K562 (cell line): ENCODE data around the gene ZNF625. TPM values are rescaled to one million over a fixed set of nuclear protein-coding genes. Genes with fewer than 3 reads are reported as not detected.

Experiments used
- CAMTA2 ChIP-seq: fragments of 250-450 bp; sonication (Bioruptor Pico); conservative IDR thresholded peaks from 2 replicates; pipeline ENCODE4 v1.5.1; 2022
- CC2D1A ChIP-seq: fragments of 450-650 bp; IDR thresholded peaks from 2 replicates; pipeline ENCODE4 v1.6.1; 2017; ENCODE audit warnings: mild to moderate bottlenecking
- CREM ChIP-seq: IDR thresholded peaks from 2 replicates; pipeline ENCODE4 v1.6.1; 2014; ENCODE audit warnings: antibody characterized with exemption, low read depth
- EHMT2 ChIP-seq: fragments of 450-650 bp; IDR thresholded peaks from 2 replicates; pipeline ENCODE4 v1.6.1; 2018; ENCODE audit warnings: antibody characterized with exemption
- FOXP1 ChIP-seq: sonication (generic); formaldehyde crosslinking; IDR thresholded peaks from 2 replicates; pipeline ENCODE4 v1.8.0; 2022; ENCODE audit warnings: mild to moderate bottlenecking, missing genetic modification reagents
- L3MBTL2 ChIP-seq: fragments of 450-650 bp; IDR thresholded peaks from 2 replicates; pipeline ENCODE4 v1.6.1; 2016; ENCODE audit warnings: mild to moderate bottlenecking, moderate library complexity
- RB1 ChIP-seq: fragments of 450-650 bp; IDR thresholded peaks from 2 replicates; pipeline ENCODE4 v1.6.1; 2017; ENCODE audit warnings: low read depth, mild to moderate bottlenecking
- SMAD4 ChIP-seq: fragments of 250-450 bp; sonication (Bioruptor Pico); conservative IDR thresholded peaks from 2 replicates; pipeline ENCODE4 v1.8.0; 2021; ENCODE audit warnings: inconsistent platforms, mild to moderate bottlenecking, moderate library complexity
- SRF ChIP-seq, 2 experiments: fragments of 250-450, 450-650 bp in 1 of 2; sonication (Bioruptor Pico) in 1 of 2; sonication (generic) in 1 of 2; formaldehyde crosslinking; IDR thresholded peaks; 2 replicates each; pipeline versions ENCODE4 v1.5.0 to v1.5.1; 2020 to 2022; ENCODE audit warnings: mild to moderate bottlenecking in 1 of 2, missing genetic modification reagents in 1 of 2
- STAT5B ChIP-seq: fragments of 250-450 bp; sonication (Bioruptor Pico); IDR thresholded peaks from 2 replicates; pipeline ENCODE4 v1.8.0; 2021; ENCODE audit warnings: mild to moderate bottlenecking, inconsistent platforms
- XRCC5 ChIP-seq: fragments of 200-400 bp; formaldehyde crosslinking; IDR thresholded peaks from 2 replicates; pipeline ENCODE4 v1.6.1; 2017; ENCODE audit warnings: low read depth, mild to moderate bottlenecking, low read length
- polyA plus RNA-seq, 8 experiments: library from polyadenylated mRNA; depleted of rRNA in 4 of 8; stranded (reverse) in 5 of 8; unstranded in 3 of 8; fragments of >200 nt; fragmentation: Nextera tagmentation in 2 of 8; fragmentation: Illumina TruSeq in 1 of 8; extraction: Ambion mirVana in 2 of 8; extraction: Trizol in 1 of 8; gene quantifications; 2 replicates each; pipeline versions ENCODE4 v1.2.1 to v1.2.3, GENCODE V29; 2011 to 2014; ENCODE audit warnings: inconsistent platforms in 1 of 8, missing spikeins in 1 of 8
- total RNA-seq, 7 experiments: library from RNA; depleted of rRNA in 6 of 7; stranded (reverse); fragments of >200 nt in 6 of 7; fragmentation: Illumina TruSeq in 2 of 7; extraction: Trizol in 2 of 7; gene quantifications; 2 replicates each; pipeline versions ENCODE4 v1.2.1 to v1.2.3, GENCODE V29; 2011 to 2021; ENCODE audit warnings: low replicate concordance in 1 of 7
- TF ChIP-seq, protein P1 (sequence below): sonication (generic); formaldehyde crosslinking; IDR thresholded peaks from 2 replicates; pipeline ENCODE4 v1.8.0; 2022; ENCODE audit warnings: missing genetic modification reagents, mild to moderate bottlenecking, moderate library complexity, borderline replicate concordance
- TF ChIP-seq, protein P2 (sequence below): IDR thresholded peaks from 2 replicates; pipeline ENCODE4 v1.6.1; 2011; ENCODE audit warnings: borderline replicate concordance, low read depth, mild to moderate bottlenecking, moderate library complexity, low read length; ENCODE audit not compliant: insufficient read depth, poor library complexity, severe bottlenecking

The ZNF625 gene
- total and polyA plus RNA-seq, 9 of the 15 experiments (the other 6 are each of a cell fraction or from before 2014, with no cell fraction given): 0.07 to 0.09 TPM; not detected in 7

DNA sequence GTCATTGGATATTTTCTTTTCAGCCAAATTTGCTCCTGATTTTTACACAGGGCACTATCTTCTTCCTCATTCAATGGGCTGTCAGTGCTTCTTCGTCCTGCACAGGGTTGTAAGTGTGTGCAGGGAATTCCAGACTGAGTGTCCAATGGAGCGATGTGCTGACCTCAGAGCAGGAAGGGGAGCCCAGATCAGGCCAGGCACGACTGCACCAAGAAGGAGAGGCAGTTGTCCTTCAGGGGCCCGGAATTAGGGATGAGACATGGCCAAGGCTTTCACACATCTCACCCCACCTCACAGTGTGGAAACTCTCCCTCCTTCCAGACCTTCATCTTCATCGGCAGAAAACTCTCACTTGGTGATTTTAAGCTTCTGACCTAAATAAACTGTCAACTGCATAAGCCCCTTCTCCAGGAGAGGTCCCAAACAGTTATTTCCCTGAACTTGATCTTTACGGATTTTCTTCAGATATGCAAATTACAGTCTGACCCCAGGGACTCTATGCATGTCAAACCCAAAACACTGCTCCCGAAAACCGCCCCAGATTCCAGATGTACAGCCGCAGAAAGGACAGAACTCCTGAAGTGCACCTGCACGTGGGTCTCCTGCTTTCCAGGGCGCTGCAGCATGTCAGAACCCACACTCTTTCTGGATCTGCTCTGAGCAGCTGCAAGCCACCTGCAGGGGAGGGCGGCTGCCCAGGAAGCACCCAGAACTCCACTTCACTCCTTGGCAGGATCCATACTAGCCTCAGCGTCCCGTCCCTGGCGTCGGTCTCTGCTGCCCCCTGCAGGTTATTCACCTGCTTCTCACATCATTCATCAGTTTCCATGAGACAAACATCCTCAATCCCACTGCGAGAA, 15.8 kb downstream of the ZNF625 start (continued):
- TF ChIP-seq RB1: peak; percentile 40; the same call in 1 of the 2 replicates
- TF ChIP-seq SMAD4 (CRISPR knock-in tag): no peak
- peak; percentile 65 for TF ChIP-seq CC2D1A
- TF ChIP-seq SRF (CRISPR knock-in tag; IDR thresholded peaks at IDR 0.05): 0 out of 4 replicates have a peak, but pooled peaks of 1 of the 2 experiments have one; percentile 10
- 0 out of 2 replicates have a peak, but pooled peaks have one; percentile 37 for TF ChIP-seq XRCC5
- no peak for TF ChIP-seq CAMTA2 (CRISPR knock-in tag)
- TF ChIP-seq CREM: peak; percentile 49; the same call in 1 of the 2 replicates
- no peak for TF ChIP-seq STAT5B (CRISPR knock-in tag)
- TF ChIP-seq, protein P1, sequence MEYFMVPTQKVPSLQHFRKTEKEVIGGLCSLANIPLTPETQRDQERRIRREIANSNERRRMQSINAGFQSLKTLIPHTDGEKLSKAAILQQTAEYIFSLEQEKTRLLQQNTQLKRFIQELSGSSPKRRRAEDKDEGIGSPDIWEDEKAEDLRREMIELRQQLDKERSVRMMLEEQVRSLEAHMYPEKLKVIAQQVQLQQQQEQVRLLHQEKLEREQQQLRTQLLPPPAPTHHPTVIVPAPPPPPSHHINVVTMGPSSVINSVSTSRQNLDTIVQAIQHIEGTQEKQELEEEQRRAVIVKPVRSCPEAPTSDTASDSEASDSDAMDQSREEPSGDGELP: peak; percentile 47; the same call in 1 of the 2 replicates
- TF ChIP-seq, protein P2, sequence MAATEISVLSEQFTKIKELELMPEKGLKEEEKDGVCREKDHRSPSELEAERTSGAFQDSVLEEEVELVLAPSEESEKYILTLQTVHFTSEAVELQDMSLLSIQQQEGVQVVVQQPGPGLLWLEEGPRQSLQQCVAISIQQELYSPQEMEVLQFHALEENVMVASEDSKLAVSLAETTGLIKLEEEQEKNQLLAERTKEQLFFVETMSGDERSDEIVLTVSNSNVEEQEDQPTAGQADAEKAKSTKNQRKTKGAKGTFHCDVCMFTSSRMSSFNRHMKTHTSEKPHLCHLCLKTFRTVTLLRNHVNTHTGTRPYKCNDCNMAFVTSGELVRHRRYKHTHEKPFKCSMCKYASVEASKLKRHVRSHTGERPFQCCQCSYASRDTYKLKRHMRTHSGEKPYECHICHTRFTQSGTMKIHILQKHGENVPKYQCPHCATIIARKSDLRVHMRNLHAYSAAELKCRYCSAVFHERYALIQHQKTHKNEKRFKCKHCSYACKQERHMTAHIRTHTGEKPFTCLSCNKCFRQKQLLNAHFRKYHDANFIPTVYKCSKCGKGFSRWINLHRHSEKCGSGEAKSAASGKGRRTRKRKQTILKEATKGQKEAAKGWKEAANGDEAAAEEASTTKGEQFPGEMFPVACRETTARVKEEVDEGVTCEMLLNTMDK: no peak
- no peak for TF ChIP-seq FOXP1
- TF ChIP-seq L3MBTL2: peak; percentile 31; the same call in 1 of the 2 replicates
- no peak for TF ChIP-seq EHMT2
